ENCODE data around the gene IAH1.
A peak's percentile ranks its signal among the peaks of the same experiment; 100 is the strongest.
"Not testable (repeated sequence)": the region's sequence is repeated elsewhere in the genome, so short reads cannot be mapped to it uniquely, and the experiment has no call there.

IAH1 gene

GRCh38 chr2:9473985-9474360 lies 378 bp upstream of the IAH1 start:
- peak; percentile 66 for DNase-seq

- DNase-seq, result no peak
Measured at GRCh38 chr2:9477914-9478313, 3.6 kb downstream of the IAH1 start.

GRCh38 chr2:9478526-9478925 lies 4.2 kb downstream of the IAH1 start:
- no peak for DNase-seq

GRCh38 chr2:9480157-9480556 lies 5.8 kb downstream of the IAH1 start:
- DNase-seq, result no peak

GRCh38 chr2:9483107-9483506 lies 8.8 kb downstream of the IAH1 start:
- no peak for DNase-seq

- DNase-seq, result no peak
Measured at GRCh38 chr2:9484533-9484932, 10.2 kb downstream of the IAH1 start.

GRCh38 chr2:9488583-9489547 lies 14.5 kb downstream of the IAH1 start:
- no peak for DNase-seq

- DNase-seq, result no peak
Measured at GRCh38 chr2:9490789-9491188, 16.4 kb downstream of the IAH1 start.

- DNase-seq, result no peak
Measured at GRCh38 chr2:9492927-9493326, 18.6 kb downstream of the IAH1 start.

GRCh38 chr2:9493478-9493877 lies 19.1 kb downstream of the IAH1 start:
- DNase-seq, result no peak

- DNase-seq, result no peak
Measured at GRCh38 chr2:9494081-9494480, 19.7 kb downstream of the IAH1 start.

GRCh38 chr2:9497017-9497416 lies 22.7 kb downstream of the IAH1 start:
- DNase-seq, result no peak

GRCh38 chr2:9498210-9498609 lies 23.9 kb downstream of the IAH1 start:
- DNase-seq, result no peak

GRCh38 chr2:9508931-9509330 lies 34.6 kb downstream of the IAH1 start:
- no peak for DNase-seq

GRCh38 chr2:9513946-9514345 lies 39.6 kb downstream of the IAH1 start:
- DNase-seq, result not testable (repeated sequence)

GRCh38 chr2:9517118-9517782 lies 42.9 kb downstream of the IAH1 start:
- no peak for DNase-seq

- DNase-seq, result no peak
Measured at GRCh38 chr2:9518163-9518562, 43.8 kb downstream of the IAH1 start.

- DNase-seq, result no peak
Measured at GRCh38 chr2:9518780-9519179, 44.4 kb downstream of the IAH1 start.

- no peak for DNase-seq
Measured at GRCh38 chr2:9519250-9519649, 44.9 kb downstream of the IAH1 start.

GRCh38 chr2:9524291-9524690 lies 49.9 kb downstream of the IAH1 start:
- DNase-seq, result no peak

- DNase-seq, result no peak
Measured at GRCh38 chr2:9525266-9525665, 50.9 kb downstream of the IAH1 start.

- no peak for DNase-seq
Measured at GRCh38 chr2:9527995-9528787, 53.8 kb downstream of the IAH1 start.

- no peak for DNase-seq
Measured at GRCh38 chr2:9532421-9532820, 58.1 kb downstream of the IAH1 start.

- no peak for DNase-seq
Measured at GRCh38 chr2:9533663-9534062, 59.3 kb downstream of the IAH1 start.

All from stimulated activated CD4-positive, alpha-beta T cell treated with anti-CD3 and anti-CD28 coated beads, Interleukin-4, amount 100 ng/mL, for 1 hour (primary cell).